Stimulated activated CD4-positive, alpha-beta T cell treated with anti-CD3 and anti-CD28 coated beads, TNF-alpha, amount 100 ng/mL, for 24 hours (primary cell): ENCODE measurements around the gene RAET1G.
"Not testable (repeated sequence)": the region's sequence is repeated elsewhere in the genome, so short reads cannot be mapped to it uniquely, and the experiment has no call there.

Source experiments
- DNase-seq, 3 experiments: peaks; one replicate each; pipeline ENCODE4 v3.0.0-alpha.2; 2020; ENCODE audit warnings: low read depth in 3 of 3

RAET1G gene

DNA sequence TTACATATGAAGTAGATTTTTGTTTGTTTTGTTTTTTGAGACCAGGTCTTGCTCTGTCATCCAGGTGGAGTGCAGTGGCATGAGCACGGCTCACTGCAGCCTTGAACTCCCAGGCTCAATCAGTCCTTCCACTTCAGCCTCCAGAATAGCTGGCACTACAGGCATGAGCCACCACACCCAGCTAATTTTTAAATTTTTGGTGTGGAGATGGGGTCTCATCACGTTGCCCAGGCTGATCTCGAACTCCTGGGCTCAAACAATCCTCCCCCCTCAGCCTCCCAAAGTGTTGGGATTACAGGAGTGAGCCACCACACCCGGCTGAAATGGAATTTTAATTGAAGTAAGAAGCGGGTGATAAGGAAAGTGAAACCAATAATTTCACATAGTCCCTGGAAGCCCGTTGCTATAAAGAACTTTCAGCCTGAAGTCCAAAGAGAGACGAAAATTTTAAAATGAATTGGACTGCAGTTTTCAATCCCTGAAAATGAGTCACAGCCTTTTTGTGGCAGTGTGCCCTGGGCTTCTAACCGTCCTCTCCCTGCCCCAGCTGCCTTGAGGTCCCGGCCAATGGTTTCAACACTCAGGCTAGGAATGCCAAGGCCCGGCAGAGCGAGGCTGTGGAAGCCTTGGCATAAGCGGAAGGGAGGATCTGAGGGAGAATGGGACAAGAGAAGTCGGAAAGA lies 25.8 kb downstream of the RAET1G start:
- DNase-seq, result no peak

DNA sequence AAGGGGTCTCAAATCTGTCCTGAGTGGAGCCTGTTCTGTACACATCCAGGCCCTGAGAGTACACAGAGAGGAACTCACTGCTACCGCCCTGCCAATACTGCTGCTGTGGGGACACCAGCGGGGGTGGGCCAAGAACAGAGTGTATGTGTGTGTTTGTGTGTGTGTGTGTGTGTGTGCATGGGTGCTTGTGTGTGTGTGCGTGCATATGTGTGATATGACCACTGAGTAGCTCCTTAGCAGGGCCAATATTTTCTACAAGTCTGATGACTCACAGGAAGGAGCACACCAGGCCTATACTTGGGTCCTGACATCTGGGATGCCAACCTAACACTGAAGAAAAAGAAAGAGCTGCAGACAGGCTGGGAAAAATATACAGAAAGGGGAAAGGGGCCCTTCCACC lies 26.4 kb downstream of the RAET1G start:
- DNase-seq, result no peak

DNA sequence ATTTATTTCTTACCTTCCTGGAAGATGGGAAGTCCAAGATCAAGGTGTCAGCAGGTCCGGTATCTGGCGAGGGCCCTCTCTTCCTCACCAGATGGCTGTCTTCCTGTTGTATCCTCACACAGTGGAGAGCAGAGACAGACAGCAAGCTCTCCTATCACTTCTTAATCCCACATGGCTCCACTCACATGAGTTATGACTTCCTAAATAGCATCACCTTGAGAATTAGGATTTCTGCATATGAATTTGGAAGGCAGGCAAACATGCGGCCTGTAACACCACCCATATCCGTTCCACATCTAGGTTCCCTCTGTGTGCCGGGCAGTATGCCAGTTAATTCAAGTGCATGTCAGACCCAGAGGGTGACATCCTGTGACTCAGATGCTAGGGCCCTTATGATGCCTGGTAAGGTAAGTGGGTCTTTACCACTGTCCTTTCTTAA lies 27.1 kb downstream of the RAET1G start:
- peak in 1 of 3 experiments; percentile 17 for DNase-seq

DNA sequence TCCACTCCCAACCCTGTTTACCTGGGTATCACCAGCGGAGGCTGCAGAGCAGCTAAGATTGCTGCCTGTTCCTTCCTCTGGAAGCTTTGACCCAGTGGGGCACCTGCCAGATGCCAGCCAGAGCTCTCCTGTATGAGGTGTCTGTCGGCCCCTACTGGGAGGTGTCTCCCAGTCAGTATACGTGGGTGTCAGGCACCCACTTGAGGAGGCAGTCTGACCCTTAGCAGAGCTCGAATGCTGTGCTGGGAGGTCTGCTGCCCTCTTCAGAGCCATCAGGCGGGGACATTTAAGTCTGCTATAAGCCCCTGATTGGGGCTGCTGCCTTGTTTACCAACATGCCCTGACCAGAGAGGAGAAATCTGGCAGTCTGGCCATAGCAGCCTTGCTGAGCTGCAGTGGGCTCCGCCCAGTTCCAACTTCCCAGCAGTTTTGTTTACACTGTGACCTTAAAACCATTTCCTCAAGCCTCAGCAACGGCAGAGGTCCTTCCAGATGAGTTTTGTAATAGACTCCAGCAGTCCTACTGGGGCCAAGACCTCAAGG lies 27.8 kb downstream of the RAET1G start:
- DNase-seq, result no peak

DNA sequence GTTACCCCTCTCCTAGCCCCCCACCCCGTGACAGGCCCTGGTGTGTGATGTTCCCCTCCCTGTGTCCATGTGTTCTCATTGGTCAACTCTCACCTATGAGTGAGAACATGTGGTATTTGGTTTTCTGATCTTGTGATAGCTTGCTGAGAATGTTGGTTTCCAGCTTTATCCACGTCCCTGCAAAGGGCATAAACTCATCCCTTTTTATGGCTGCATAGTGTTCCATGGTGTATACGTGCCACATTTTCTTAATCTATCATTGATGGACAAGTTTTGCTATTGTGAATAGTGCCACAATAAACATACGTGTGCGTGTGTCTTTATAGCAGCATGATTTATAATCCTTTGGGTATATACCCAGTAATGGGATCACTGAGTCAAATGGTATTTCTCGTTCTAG lies 31.1 kb downstream of the RAET1G start:
- DNase-seq, result not testable (repeated sequence)

DNA sequence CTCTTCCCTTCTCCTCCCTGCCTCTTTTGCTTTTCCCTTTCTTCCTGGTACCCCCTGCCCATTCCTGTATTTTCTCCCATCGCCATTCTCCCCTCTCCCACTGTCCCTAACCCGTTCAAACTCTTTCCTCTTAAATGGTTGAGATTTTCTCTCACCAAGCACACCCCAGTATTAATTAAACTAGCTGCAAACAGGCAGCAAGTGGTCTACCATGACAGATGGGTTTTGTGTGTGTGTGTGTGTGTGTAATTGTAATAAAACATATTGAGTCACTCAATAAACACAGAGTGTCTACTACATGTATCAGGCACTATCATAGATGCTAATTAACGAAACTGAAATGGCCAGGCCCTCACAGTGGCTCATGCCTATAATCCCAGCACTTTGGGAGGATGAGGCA lies 31.7 kb downstream of the RAET1G start:
- no peak for DNase-seq

DNA sequence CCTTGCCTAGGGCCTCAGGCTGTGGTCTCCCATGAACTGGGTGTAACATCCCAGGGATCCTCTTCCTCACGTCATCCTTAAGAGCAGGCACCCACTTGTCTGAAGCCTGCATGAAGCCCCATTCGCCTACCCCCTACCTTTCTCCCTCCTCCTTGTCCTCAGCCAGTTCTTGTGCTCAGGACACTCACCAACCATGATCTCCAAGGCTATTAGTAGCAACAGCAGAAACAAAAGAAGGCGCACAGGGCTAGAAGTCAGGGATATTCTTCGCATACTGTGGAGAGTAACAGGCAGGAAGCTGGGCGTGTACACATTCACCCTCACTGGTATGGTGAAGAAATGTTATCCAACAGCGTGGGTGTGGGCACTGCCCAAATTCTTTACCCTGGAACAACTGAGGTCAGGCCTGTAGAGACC lies 32.3 kb downstream of the RAET1G start:
- no peak for DNase-seq

DNA sequence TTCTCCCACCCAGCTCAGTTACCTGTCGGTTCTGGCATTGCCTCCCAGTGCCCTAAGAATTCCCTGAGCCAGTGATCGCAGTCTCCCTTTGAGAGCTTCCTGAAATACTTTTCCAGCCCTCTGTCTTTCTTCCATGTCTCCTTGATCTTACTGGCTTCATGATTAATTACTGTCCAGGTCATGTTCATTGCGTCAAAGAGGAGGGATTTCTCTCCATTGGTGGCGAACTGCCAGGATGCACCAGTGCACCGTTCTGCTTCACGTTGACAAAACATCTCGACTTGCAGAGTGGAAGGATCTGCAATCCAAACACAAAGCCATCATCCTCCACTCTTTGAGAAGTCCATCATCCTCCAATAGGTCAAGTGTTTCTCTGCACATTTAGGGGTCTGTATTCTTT lies 33.6 kb downstream of the RAET1G start:
- DNase-seq, result no peak

DNA sequence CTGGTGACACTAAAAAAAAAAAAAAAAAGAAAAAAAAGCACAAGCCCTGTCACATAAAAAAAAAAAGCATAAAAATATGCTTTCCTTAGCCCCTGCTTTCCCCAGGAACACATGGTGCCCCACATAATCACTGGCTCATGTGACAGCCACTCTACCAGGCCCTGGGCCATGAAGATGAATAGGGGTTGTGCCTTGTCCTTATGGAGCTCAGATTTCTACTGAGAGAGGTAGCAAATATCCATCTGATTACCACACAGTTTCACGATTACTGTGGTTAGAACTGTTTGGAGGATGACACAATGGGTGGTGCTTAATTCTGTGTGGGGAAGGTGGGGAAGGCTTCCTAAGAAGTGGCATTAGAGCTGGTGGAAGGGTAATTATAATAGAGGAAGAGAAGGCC lies 34.3 kb downstream of the RAET1G start:
- no peak for DNase-seq

DNA sequence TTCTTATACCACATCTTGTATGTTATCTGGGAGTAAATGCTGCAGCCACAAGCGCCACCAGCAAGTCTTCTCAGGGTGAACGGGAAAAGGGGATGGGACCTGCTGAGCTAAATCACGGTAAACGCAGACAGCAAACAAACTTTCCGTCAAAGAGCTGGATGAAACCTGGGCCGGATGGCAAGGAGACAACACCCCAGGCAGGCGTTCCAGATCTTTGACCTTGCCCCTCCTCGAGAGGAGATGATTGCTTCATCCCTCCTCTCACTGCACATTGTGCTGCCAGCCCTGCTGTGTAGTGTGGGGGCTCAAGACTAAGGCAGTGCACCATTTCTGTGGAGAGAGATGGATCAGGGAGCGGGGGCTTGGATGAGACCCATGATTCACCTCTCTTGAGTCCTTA lies 34.8 kb downstream of the RAET1G start:
- no peak for DNase-seq

DNA sequence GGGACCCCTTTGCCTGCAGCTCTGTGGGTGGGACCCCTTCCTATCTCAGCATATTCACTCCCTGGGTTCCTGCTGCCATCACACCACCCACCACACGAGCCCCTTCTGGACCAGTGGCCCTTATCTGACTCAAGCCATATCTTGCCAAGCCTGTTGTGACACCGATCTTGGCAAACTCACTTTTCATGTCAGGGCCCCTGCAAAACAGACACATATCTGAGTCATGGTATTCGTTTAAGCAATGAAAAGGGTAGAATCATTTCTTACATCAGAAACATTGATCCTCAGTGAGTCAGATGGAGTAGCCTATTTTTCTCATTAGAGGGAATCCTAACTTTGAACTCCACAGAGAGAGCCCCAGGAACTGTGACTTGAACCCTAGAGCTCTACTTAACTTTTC lies 35.6 kb downstream of the RAET1G start:
- DNase-seq, result no peak

DNA sequence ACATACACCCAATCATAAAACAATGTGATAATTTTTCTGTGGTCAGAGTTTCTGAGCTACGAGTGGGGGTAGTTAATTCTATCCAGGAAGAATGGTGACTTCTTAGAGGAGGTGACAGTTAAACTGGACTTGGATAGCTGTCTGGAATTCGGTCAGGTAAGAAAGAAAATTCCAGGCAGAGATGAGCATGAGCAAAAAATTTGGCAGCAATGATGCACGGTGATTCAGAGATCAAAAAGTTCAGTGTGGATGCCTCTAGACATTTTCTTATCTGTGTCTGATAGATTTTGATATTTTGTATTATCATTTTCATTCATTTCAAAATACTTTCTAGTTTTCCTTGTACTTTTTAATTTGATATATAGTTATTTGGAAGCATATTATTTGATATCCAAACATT lies 37.0 kb downstream of the RAET1G start:
- no peak for DNase-seq

DNA sequence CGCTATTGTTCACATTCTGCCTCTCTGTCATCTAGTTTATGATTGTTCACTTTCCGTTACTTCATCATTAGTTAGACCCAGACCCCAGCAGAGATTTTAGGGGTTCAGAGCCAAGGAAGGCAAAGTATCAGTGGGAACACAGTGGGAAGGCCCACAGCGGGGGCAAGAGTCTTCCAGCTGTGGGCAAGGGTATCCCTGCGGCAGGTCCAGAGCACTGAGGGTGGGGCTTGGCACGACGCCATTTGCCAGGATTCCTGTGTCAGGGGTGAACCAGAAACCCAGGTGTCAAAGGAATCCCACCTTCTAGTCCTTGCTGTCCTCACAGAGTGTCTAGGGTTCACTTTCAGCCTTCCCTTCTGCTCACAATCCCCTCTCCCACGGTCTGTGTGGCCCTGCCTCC lies 38.3 kb downstream of the RAET1G start:
- DNase-seq, result no peak

DNA sequence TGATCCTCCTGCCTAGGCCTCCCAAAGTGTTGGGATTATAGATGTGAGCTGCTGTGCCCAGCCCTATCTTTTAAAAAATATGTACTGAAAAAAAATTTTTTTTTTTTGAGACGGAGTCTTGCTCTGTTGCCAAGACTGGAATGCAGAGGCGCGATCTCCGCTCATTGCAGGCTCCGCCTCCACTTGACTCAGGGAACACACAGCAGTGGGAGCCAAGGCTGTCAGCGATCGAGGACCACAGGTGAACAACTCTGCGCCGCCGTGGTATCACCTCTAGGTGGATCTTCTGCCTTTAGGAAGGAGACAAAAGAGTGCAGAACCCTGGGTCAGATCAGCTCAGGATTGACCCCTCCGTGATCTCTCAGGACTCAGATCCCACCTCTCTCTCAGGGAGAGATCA lies 38.7 kb downstream of the RAET1G start:
- DNase-seq, result no peak

DNA sequence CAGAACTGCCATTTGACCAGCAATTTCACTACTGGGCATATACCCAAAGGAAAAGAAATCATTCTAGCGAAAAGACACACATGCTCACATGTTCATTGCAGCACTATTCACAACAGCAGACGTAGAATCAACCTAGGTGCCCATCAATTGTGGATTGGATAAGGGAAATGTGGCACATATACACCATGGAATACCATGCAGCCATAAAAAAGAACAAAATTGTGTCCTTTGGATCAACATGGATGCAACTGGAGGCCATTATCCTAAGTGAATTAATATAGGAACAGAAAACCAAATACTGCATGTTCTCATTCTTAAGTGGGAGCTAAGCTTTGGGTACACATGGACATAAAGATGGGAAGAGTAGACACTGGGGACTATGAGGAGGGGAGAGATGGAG lies 41.1 kb downstream of the RAET1G start:
- no peak for DNase-seq

DNA sequence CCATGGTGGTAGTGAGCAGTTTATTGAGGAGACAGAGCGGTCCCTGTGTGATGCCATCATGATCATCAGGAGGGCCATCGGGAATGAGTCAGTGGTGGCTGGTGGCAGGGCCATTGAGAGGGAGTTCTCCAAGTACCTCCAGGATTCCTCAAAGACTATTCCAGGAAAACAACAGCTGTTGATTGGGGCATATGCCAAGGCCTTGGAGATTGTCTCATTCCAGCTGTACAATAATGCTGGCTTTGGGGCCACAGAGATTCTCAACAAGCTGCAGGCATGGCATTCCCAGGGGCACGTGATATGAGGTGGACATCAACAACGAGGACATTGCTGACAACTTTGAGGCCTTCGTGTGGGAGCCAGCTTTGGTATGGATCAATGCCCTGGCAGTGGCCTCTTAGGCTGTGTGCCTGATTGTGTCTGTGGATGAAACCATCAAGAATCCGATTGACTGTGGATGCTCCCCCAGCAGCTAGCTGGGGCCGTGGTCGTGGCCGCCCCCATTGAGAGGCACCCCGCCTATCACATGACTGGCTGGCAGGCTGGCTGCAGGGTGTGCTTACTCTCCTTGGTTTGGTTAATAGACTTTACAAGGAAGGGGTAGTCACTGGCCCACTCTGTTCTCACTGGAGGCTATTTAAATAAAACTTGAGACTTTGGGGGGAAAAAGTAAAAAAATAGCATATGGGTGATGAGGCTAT lies 41.7 kb downstream of the RAET1G start:
- DNase-seq, result no peak

DNA sequence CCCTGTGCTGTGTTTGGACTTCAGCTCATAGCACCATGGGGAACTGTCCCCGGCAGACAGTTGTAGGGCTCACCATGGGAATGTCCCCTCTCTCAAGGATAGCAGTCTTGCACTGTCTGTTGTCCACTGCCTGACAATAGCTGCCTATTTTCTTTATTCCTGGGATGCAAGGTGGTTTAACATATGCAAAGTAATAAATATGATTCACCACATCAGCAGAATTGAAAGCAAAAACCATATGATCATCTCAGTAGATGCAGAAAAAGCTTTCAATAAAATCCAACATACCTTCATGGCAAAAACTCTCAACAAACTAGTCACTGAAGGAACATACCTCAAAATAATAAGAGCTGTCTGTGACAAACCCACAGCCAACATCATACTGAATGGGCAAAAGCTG lies 45.3 kb downstream of the RAET1G start:
- DNase-seq, result no peak

DNA sequence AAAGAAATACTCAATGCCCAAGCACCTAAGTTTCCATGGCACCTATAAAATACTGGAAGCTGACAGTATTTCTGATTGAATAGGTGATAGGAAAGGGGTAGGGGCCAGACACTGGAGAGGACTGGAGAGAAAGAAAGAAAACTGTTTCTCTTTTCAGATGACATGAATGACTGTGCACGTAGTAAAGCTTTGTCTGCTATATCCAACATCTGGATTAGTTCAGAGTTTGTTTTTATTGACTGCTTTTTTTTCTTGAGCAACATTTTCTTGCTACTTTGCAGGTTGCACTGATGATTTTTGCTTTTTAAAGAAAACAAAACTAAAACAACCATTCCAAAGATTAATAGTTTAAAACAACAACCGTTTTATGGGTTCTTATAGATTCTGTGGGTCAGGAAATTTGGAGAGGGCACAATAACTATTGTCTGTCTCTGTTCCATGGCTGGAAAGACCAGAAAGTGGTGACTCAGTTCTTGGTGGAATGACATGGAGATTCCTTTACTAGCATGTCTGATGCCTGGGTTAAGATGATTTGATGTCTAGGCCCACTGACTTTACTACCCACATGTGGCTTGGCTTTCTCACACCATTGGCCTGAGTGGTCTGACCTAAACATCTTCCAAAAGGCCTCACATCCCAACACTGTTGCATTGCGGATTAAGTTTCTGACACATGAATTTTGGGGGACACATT lies 46.5 kb downstream of the RAET1G start:
- no peak for DNase-seq

DNA sequence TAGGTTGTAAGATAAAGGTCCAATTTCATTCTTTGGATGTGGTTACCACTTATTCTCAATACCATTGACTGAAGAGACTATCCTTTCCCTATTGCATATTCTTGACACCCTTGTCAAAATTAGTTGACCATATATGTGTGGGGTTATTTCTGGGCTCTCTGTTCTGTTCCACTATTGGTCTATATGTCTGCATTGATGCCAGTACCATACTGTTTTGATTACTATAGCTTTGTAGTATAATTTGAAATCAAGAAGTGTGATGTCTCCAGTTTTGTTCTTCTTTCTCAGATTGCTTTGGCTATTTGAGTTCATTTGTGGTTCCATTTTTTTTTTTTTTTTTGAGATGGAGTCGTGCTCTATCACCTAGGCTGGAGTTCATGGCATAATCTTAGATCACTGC lies 50.7 kb downstream of the RAET1G start:
- no peak for DNase-seq

DNA sequence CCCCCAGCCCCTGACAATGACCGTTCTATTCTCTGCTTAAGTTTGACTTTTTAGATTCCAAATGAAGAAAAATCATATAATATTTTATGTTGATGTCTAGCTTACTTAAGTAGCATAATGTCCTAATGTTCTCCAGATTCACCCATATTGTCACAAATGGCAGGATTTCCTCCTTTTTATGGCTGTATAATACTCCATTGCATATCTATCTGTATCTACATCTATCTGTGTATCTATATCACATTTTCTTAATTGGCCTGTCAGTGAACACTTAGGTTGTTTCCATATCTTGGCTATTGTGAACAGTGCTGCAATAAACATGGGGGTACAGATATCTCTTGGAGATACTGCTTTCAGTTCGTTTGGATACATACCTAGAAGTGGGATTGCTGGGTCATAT lies 51.7 kb downstream of the RAET1G start:
- DNase-seq, result no peak

DNA sequence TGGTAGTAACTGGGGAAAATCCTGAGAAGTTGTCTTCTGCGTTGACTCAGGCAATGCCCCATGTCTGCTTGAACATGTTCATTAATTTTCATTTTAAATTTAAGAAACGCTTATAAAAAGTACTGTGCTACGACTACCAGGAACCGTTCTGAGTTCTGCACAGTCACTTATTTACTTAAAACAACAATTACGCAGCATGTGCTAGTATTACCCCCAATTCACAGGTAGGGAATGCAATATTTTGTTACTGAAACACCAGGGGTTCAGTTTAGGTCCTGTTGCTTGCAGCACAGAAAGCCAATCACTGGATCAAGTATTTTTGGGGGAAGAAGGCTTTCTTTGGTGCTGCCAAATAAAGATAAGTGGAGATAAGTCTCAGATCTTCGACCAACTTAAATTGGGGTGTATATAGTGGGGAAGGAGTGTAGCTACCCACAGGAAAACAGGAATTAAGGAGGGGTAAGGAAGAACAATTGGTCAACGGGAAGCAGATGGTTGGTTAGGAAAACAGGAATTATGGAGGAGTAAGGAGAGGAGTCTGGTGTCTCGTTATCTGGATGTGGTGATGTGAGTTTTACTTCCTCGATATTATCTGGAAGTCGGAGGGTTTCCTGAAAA lies 53.5 kb downstream of the RAET1G start:
- DNase-seq, result no peak

DNA sequence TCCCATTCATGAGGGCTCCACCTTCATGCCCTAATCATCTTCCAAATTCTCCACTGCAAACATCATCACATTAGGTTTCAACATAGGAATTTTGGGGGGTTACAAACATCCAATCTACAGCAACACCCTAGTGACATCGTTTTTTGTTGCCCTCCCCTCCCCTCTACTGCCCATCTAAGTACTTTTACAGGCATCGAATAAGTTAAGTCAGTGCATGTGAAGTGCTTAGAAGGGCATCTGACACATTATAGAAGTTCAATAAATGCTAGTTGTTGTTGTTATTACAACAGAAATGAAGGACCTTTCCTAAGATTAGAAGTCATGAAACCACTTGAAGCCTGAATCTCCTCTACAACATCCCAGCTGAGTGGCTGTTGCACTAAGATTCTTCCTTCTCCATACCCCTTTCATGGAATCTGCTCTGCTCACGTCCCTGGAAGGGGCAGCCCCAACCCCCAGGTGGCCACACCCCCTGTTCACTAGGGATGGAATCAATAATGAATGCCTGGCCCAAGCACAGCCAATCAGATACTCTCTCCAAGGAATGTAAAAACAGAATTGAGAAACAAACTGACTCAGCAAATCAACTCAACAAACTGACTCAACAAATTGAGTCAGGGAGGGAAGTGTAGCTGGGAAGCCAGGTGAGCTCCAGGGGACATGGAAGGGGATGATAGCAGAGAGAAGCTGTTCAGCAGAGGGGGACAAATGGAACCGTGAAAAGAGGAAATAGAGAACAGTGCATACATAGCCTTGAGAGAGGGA lies 54.9 kb downstream of the RAET1G start:
- DNase-seq, result no peak
